HepG2 (cell line): Measurements from ENCODE around the gene STUM.

Source experiments
- EZH2 ChIP-seq: conservative IDR thresholded peaks from 2 replicates; pipeline ENCODE4 v1.6.1; 2012; ENCODE audit warnings: mild to moderate bottlenecking, low read depth, low read length, moderate library complexity
- TF ChIP-seq, protein P1 (sequence below): sonication (generic); formaldehyde crosslinking; IDR thresholded peaks from 2 replicates; pipeline ENCODE4 v1.9.0; 2022; ENCODE audit warnings: missing genetic modification reagents, mild to moderate bottlenecking, borderline replicate concordance

GRCh38 chr1:226619031-226619430 lies 70.5 kb downstream of the STUM start:
- no peak for TF ChIP-seq EZH2
- TF ChIP-seq, protein P1, sequence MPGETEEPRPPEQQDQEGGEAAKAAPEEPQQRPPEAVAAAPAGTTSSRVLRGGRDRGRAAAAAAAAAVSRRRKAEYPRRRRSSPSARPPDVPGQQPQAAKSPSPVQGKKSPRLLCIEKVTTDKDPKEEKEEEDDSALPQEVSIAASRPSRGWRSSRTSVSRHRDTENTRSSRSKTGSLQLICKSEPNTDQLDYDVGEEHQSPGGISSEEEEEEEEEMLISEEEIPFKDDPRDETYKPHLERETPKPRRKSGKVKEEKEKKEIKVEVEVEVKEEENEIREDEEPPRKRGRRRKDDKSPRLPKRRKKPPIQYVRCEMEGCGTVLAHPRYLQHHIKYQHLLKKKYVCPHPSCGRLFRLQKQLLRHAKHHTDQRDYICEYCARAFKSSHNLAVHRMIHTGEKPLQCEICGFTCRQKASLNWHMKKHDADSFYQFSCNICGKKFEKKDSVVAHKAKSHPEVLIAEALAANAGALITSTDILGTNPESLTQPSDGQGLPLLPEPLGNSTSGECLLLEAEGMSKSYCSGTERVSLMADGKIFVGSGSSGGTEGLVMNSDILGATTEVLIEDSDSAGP (CRISPR knock-in tag), result no peak
